Astrocyte (in vitro differentiated cells and primary cell): Measurements from ENCODE around the gene ZNF195. TPM values are rescaled to one million over a fixed set of nuclear protein-coding genes. Genes with fewer than 3 reads are reported as not detected.
A peak's percentile ranks its signal among the peaks of the same experiment; 100 is the strongest.
"Not testable (repeated sequence)": the region's sequence is repeated elsewhere in the genome, so short reads cannot be mapped to it uniquely, and the experiment has no call there.

ENCODE experiments used
- DNase-seq: peaks from one replicate; pipeline ENCODE4 v3.0.0-alpha.2; 2010; ENCODE audit warnings: low read depth
- FAIRE-seq: peaks from 2 replicates; lab custom pipeline; 2011; peaks lifted over from hg19 to GRCh38; lab: Jason Lieb, UNC
- H2AFZ ChIP-seq: 2 replicates; pipeline ENCODE4 v1.6.0; 2012; ENCODE audit warnings: low read depth, low read length, inconsistent platforms
- H3K27ac ChIP-seq: 2 replicates; pipeline ENCODE4 v1.5.1; 2011; ENCODE audit warnings: low read depth, low read length, inconsistent platforms
- H3K27me3 ChIP-seq: 2 replicates; pipeline ENCODE4 v1.6.0; 2011; ENCODE audit warnings: low read length, inconsistent platforms; ENCODE audit not compliant: insufficient read depth
- H3K36me3 ChIP-seq: 2 replicates; pipeline ENCODE4 v1.5.1; 2011; ENCODE audit warnings: low read length, inconsistent platforms; ENCODE audit not compliant: insufficient read depth
- H3K4me1 ChIP-seq: 2 replicates; pipeline ENCODE4 v1.5.1; 2011; ENCODE audit warnings: low read length, inconsistent platforms; ENCODE audit not compliant: insufficient read depth
- H3K4me2 ChIP-seq: 2 replicates; pipeline ENCODE4 v1.6.0; 2012; ENCODE audit warnings: low read length, inconsistent platforms
- H3K4me3 ChIP-seq: 2 replicates; pipeline ENCODE4 v1.5.1; 2011; ENCODE audit warnings: low read depth, mild to moderate bottlenecking, low read length, inconsistent platforms; ENCODE audit not compliant: insufficient read depth
- H3K79me2 ChIP-seq: 2 replicates; pipeline ENCODE4 v1.6.0; 2012; ENCODE audit warnings: mild to moderate bottlenecking, low read length, inconsistent platforms; ENCODE audit not compliant: insufficient read depth
- H3K9ac ChIP-seq: 2 replicates; pipeline ENCODE4 v1.6.0; 2012; ENCODE audit warnings: mild to moderate bottlenecking, low read length, inconsistent platforms
- H3K9me3 ChIP-seq: 2 replicates; pipeline ENCODE4 v1.5.1; 2012; ENCODE audit warnings: low read depth, mild to moderate bottlenecking, low read length, inconsistent platforms; ENCODE audit not compliant: insufficient read depth
- H4K20me1 ChIP-seq: 2 replicates; pipeline ENCODE4 v1.6.0; 2012; ENCODE audit warnings: low read length, inconsistent platforms; ENCODE audit not compliant: insufficient read depth
- H3K27ac Mint-ChIP-seq: one replicate; pipeline ENCODE4 v1.8.0; 2021; ENCODE audit warnings: mild to moderate bottlenecking, mixed read lengths; ENCODE audit not compliant: unreplicated experiment
- H3K27me3 Mint-ChIP-seq: one replicate; pipeline ENCODE4 v1.8.0; 2021; ENCODE audit warnings: low read depth, mixed read lengths; ENCODE audit not compliant: unreplicated experiment
- H3K36me3 Mint-ChIP-seq: one replicate; pipeline ENCODE4 v1.8.0; 2021; ENCODE audit warnings: low read depth, mixed read lengths; ENCODE audit not compliant: unreplicated experiment
- H3K4me1 Mint-ChIP-seq: one replicate; pipeline ENCODE4 v1.8.0; 2021; ENCODE audit warnings: low read depth, mixed read lengths; ENCODE audit not compliant: unreplicated experiment
- H3K4me3 Mint-ChIP-seq: one replicate; pipeline ENCODE4 v1.8.0; 2021; ENCODE audit warnings: mild to moderate bottlenecking, moderate library complexity, mixed read lengths; ENCODE audit not compliant: unreplicated experiment
- H3K9me3 Mint-ChIP-seq: one replicate; pipeline ENCODE4 v1.8.0; 2021; ENCODE audit warnings: mild to moderate bottlenecking, mixed read lengths; ENCODE audit not compliant: unreplicated experiment
- CTCF ChIP-seq: IDR thresholded peaks from 2 replicates; pipeline ENCODE4 v1.5.1; 2011; ENCODE audit warnings: low read depth, mild to moderate bottlenecking, inconsistent platforms, low read length, moderate library complexity; ENCODE audit not compliant: insufficient read depth
- total RNA-seq: library from RNA; stranded (reverse); gene quantifications from 2 replicates; pipeline ENCODE4 v1.2.1, GENCODE V29; 2021

The ZNF195 gene
- total RNA-seq, 1 donor from 2014 or later: 57.5 TPM

DNA sequence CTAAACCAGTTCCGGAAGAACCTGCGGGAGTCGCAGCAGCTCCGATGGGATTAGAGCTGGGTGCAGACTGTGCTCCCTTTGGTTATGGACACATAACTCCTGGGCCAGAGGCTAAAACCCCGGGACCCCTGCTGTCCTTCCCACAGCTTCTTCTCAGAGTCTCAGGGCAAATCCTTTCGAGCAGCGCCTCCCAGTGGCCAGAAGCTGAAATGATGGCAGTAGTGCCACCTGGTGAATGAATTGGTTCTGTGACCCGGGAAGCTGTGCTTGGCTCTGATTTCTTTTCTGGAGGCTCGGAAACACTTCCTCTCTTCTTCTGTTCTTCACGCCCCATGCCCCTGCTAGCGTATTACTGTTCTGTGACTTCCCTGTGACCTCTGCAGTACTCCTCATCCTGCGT is 29.8 kb upstream of the ZNF195 start:
- H3K36me3 Mint-ChIP-seq, H4K20me1 ChIP-seq, H3K9me3 Mint-ChIP-seq, H3K4me2 ChIP-seq, H3K27me3 Mint-ChIP-seq, FAIRE-seq, H3K27me3 ChIP-seq, H3K36me3 ChIP-seq, H3K4me3 ChIP-seq, H3K27ac ChIP-seq, H3K79me2 ChIP-seq, H2AFZ ChIP-seq, H3K4me1 Mint-ChIP-seq, H3K9ac ChIP-seq, H3K4me1 ChIP-seq, H3K9me3 ChIP-seq: not testable (repeated sequence)
- peak; percentile 13 for DNase-seq
- peak; percentile 55 for TF ChIP-seq CTCF
- Mint-ChIP-seq H3K27ac (peak overlapping the region; percentile 7), H3K4me3 (peak overlapping the region; percentile 25)

DNA sequence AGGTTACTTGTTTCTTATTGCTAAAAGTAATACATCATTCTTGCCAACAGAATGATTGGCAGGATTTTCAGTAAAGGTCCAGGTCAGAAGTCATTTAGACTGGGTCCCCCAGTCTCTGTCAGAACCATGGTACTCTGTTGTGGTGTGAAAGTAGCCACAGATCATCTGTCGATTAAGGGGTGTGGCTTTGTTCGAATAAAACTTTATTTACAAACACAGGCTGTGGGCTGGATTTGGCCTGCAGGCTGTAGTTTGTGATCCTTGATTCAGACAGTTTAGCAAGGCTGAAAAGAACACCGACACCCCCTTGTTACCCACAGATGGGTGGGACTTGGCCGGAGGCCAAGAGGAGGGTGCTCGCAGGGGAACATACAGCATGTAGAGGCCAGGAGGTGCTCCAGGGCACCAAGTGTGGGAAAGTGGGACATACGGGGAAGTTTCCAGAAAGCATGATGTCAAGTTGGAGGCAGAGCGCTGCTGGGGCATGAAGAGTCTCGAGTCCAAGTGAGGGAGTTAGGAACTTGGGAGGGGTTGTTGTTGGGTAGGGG is 29.2 kb upstream of the ZNF195 start:
- H3K4me1 ChIP-seq, H3K27me3 ChIP-seq, FAIRE-seq, H3K36me3 ChIP-seq, H3K9ac ChIP-seq, H3K9me3 ChIP-seq, H3K27ac Mint-ChIP-seq, H3K4me1 Mint-ChIP-seq, H2AFZ ChIP-seq, DNase-seq, H3K36me3 Mint-ChIP-seq, H3K27me3 Mint-ChIP-seq, H3K4me3 ChIP-seq, H3K4me2 ChIP-seq, H4K20me1 ChIP-seq, H3K79me2 ChIP-seq, H3K9me3 Mint-ChIP-seq, H3K27ac ChIP-seq: not testable (repeated sequence)
- H3K4me3 Mint-ChIP-seq: peak overlapping the region; percentile 25

GRCh38 chr11:3406937-3407336 is 28.0 kb upstream of the ZNF195 start:
- not testable (repeated sequence) for H4K20me1 ChIP-seq, H2AFZ ChIP-seq, H3K27ac ChIP-seq, H3K4me3 ChIP-seq, DNase-seq, H3K36me3 ChIP-seq, FAIRE-seq, H3K9me3 Mint-ChIP-seq, H3K27me3 Mint-ChIP-seq, H3K4me3 Mint-ChIP-seq, H3K27me3 ChIP-seq, H3K4me2 ChIP-seq, H3K4me1 ChIP-seq, H3K27ac Mint-ChIP-seq, H3K9me3 ChIP-seq, H3K4me1 Mint-ChIP-seq, H3K79me2 ChIP-seq, H3K9ac ChIP-seq
- peaks cover 11% of the 10 kb centered on the region for H3K36me3 Mint-ChIP-seq

DNA sequence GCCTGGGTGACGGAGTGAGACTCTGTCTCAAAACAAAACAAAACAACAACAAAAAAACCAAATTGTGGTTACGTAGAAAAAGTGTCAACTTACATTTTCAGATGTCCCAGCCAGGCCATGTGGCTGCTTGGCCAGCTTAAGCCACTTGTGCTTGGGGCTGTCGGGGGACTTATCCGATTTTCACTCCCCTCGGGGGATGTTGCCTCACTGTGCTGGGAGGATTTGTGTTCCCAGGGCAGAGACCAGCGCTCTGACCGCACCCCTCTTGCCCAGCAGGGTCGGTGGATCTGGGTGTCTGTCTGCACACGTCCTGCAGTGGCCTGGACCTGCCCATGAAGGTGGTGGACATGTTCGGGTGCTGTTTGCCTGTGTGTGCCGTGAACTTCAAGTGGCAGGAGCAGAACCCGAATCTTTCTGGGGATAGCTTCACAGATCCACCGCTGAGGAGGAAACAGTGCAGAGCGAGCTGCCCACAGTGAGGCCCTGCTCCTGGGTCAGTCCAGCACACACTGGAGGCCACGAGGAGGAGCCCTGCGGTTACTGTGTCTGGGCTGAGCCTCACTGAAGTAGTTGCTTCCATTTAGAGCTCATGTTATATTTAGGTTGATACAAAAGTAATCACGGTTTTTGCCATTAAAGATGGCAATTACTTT is 27.4 kb upstream of the ZNF195 start:
- not testable (repeated sequence) for H3K27ac Mint-ChIP-seq, H3K4me1 Mint-ChIP-seq, H3K9ac ChIP-seq, H4K20me1 ChIP-seq, H3K4me3 ChIP-seq, H3K27ac ChIP-seq, H3K4me1 ChIP-seq, H3K9me3 ChIP-seq, H3K4me3 Mint-ChIP-seq, H3K9me3 Mint-ChIP-seq, FAIRE-seq, DNase-seq, H3K79me2 ChIP-seq, H3K27me3 Mint-ChIP-seq, H2AFZ ChIP-seq, H3K4me2 ChIP-seq, H3K36me3 ChIP-seq, H3K27me3 ChIP-seq
- peaks cover 16% of the 10 kb centered on the region for H3K36me3 Mint-ChIP-seq

DNA sequence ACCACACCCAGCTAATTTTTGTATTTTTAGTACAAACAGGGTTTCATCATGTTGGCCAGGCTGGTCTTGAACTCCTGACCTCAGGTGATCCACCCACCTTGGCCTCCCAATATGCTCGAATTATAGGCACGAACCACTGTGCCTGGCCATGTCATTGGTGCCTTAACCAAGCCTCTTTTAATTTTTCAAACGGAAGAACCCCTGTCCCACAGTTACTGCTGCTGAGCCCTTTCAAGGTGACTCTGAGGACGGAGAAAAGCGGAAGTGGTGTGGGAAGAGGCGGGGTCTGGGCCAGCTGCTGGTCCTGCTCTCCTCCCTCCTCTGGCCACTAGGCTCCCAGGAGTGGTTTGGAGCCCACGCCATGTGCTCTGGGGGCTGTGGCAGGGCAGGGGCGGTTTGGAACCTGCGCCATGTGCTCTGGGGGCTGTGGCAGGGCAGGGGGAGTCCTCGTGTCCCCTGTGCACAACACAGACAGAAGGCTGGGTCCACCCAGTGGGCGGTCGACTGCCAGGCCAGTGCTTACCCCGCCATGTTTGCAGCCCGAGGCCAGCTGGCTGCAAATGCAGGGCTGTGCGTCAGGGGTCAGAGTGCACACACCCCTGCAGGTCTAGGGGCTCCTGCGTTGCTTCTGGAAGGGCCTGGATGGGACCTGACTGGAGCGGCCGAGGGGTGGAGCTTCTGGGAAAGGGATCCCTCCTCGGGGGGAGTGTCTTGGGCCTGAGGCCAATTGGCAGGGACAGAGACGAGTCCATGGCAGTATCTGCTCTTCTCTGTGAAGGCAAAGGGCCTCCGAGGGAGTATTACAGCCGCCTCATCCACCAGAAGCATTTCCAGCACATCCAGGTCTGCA is 25.4 kb upstream of the ZNF195 start:
- not testable (repeated sequence) for DNase-seq, H3K27me3 ChIP-seq, H3K4me2 ChIP-seq, H3K79me2 ChIP-seq, H3K27ac Mint-ChIP-seq, H3K4me1 ChIP-seq, H3K27ac ChIP-seq, H3K36me3 ChIP-seq, H2AFZ ChIP-seq, H3K9me3 Mint-ChIP-seq, FAIRE-seq, H3K27me3 Mint-ChIP-seq, H3K9me3 ChIP-seq, H3K4me3 ChIP-seq, H4K20me1 ChIP-seq, H3K9ac ChIP-seq, H3K4me1 Mint-ChIP-seq, H3K4me3 Mint-ChIP-seq
- H3K36me3 Mint-ChIP-seq: peaks cover 16% of the 10 kb centered on the region
